ENCODE data around the gene ZNF135. TPM values are rescaled to one million over a fixed set of nuclear protein-coding genes. Genes with fewer than 3 reads are reported as not detected.

The ZNF135 gene
- total RNA-seq: 1.7 and 7.8 TPM in 2 replicates

GRCh38 chr19:58059003-58059670 lies at the start of gene ZNF135:
Gene ZNF135 (plus strand): TSS chr19:58059282. CDS start chr19:58060003, 721 bp downstream.

GRCh38 chr19:58033741-58034476 lies 25.2 kb upstream of the ZNF135 start, which contains the start of gene ZSCAN1:
Gene ZSCAN1 (plus strand): TSS chr19:58034025. CDS start chr19:58037837, 3,812 bp downstream.

GRCh38 chr19:58097781-58098681 lies 38.9 kb downstream of the ZNF135 start, which contains the start of gene ZSCAN18:
Gene ZSCAN18 (minus strand): TSS chr19:58098231. CDS start chr19:58090267, 7,964 bp downstream.

Other genes with a start within 250 kb of the ZNF135 start
- 5.8 and 10.5 TPM in 2 replicates for gene ZNF552, start 244.4 kb upstream of the ZNF135 start, total RNA-seq
- gene ZNF587B, start 229.0 kb upstream of the ZNF135 start, total RNA-seq: 22.9 and 39.3 TPM in 2 replicates
- gene ZNF587, start 209.4 kb upstream of the ZNF135 start, total RNA-seq: 17.8 and 37.2 TPM in 2 replicates
- 8.2 and 16.9 TPM in 2 replicates for gene ZNF814, start 170.2 kb upstream of the ZNF135 start, total RNA-seq
- 14.4 and 23.4 TPM in 2 replicates for gene ZNF417, start 142.7 kb upstream of the ZNF135 start, total RNA-seq
- gene ZNF418, start 123.9 kb upstream of the ZNF135 start, total RNA-seq: 4.4 and 9.4 TPM in 2 replicates
- gene ZNF256, start 111.6 kb upstream of the ZNF135 start, total RNA-seq: 8.5 and 13.0 TPM in 2 replicates
- 0.28 and 0.34 TPM in 2 replicates for gene C19orf18, start 84.7 kb upstream of the ZNF135 start, total RNA-seq
- 7.2 and 15.1 TPM in 2 replicates for gene ZNF606, start 56.5 kb upstream of the ZNF135 start, total RNA-seq
- not detected in 2 replicates for gene ZSCAN1, start 25.3 kb upstream of the ZNF135 start, total RNA-seq
- gene ZSCAN18, start 38.9 kb downstream of the ZNF135 start, total RNA-seq: 48.9 and 59.8 TPM in 2 replicates
- 17.1 and 21.4 TPM in 2 replicates for gene ZNF329, start 91.5 kb downstream of the ZNF135 start, total RNA-seq
- gene ZNF274, start 123.8 kb downstream of the ZNF135 start, total RNA-seq: 41.7 and 43.9 TPM in 2 replicates
- 49.2 and 73.4 TPM in 2 replicates for gene ZNF544, start 169.6 kb downstream of the ZNF135 start, total RNA-seq
- 3.1 and 8.0 TPM in 2 replicates for gene ZNF8, start 219.7 kb downstream of the ZNF135 start, total RNA-seq
- 33.4 and 39.0 TPM in 2 replicates for gene ERVK3-1, start 246.1 kb downstream of the ZNF135 start, total RNA-seq

Measured in nasal cavity respiratory epithelium epithelial cell of viscerocranial mucosa (primary cell).